ENCODE measurements around the gene ISYNA1.
A peak's percentile ranks its signal among the peaks of the same experiment; 100 is the strongest.
"Not testable (repeated sequence)": the region's sequence is repeated elsewhere in the genome, so short reads cannot be mapped to it uniquely, and the experiment has no call there.

Gene ISYNA1

DNA sequence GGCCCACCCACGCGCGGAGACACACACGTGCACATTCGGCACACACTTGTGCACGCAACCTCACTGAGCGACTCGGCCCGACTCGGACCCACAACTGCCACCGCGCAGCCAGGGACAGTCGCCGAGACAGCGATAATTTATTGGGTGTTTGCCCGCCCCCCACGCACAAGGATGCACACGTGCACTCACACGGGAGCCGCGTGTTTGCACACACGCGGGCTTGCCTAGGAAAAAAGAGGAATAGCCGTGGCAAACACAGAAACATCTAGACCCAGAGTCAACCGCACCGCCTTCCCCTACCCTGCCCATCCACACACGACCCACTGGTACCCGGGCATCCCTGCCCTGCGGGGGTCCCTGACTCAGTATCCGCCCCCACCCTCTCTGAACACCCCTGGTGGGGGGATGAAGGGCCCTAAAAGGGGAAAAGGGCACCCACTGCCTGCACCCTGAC is 19.9 kb downstream of the ISYNA1 start:
- DNase-seq = no peak

GRCh38 chr19:18417250-18418028 is 20.5 kb downstream of the ISYNA1 start:
- DNase-seq = peak; percentile 14

GRCh38 chr19:18416778-18417249 is 21.1 kb downstream of the ISYNA1 start:
- peak; percentile 32 for DNase-seq

GRCh38 chr19:18415178-18415867 is 22.6 kb downstream of the ISYNA1 start:
- no peak for DNase-seq

DNA sequence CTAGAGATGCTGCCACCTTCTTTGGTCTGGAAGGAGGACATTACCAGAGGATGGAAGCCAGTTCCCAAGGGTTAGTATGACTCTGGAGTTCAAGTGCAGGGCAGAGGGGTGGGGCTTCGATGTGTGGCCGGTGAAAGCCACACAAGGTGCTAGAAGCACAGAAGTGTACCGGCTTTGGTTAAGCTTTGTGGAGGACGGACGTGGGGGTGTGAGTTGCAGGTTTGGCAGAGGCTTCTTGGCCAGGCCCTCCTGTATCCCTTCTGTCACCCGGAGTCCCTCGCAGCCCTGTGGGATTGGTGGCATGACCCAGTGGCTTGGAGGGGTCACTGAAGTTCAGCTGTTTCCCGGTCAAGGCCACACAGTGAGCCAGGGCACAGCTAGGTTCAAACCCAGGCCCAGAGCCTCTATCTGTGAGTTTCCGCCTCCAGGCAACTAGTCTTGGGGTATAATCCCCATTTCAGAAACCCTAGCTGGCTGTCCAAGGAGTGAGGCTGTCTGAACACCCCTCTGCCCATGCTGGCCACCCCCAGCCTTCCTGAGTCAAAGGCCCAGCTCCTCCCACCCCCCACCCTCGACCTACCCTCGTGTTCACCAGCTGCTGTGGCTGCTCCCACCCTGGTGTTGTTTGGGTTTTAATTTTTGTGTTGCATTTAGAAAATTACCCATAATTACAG is 23.3 kb downstream of the ISYNA1 start:
- no peak for DNase-seq

GRCh38 chr19:18412610-18413239 is 25.2 kb downstream of the ISYNA1 start:
- DNase-seq = no peak

GRCh38 chr19:18408053-18408476 is 29.9 kb downstream of the ISYNA1 start:
- no peak for DNase-seq

- DNase-seq = no peak
These were observed 31.2 kb downstream of the ISYNA1 start for GRCh38 chr19:18406749-18407148.

DNA sequence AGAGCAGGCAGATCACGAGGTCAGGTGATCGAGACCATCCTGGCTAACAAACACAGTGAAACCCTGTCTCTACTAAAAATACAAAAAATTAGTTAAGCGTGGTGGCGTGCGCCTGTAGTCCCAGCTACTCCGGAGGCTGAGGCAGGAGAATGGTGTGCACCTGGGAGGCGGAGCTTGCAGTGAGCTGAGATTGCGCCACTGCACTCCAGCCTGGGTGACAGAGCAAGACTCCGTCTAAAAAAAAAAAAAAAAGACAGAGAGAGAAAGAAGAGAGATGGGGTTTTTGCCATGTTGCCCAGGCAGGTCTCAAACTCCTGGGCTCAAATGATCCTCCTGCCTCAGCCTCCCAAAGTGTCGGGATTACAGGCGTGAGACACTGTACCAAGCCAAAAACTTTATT is 32.2 kb downstream of the ISYNA1 start:
- not testable (repeated sequence) for DNase-seq

DNA sequence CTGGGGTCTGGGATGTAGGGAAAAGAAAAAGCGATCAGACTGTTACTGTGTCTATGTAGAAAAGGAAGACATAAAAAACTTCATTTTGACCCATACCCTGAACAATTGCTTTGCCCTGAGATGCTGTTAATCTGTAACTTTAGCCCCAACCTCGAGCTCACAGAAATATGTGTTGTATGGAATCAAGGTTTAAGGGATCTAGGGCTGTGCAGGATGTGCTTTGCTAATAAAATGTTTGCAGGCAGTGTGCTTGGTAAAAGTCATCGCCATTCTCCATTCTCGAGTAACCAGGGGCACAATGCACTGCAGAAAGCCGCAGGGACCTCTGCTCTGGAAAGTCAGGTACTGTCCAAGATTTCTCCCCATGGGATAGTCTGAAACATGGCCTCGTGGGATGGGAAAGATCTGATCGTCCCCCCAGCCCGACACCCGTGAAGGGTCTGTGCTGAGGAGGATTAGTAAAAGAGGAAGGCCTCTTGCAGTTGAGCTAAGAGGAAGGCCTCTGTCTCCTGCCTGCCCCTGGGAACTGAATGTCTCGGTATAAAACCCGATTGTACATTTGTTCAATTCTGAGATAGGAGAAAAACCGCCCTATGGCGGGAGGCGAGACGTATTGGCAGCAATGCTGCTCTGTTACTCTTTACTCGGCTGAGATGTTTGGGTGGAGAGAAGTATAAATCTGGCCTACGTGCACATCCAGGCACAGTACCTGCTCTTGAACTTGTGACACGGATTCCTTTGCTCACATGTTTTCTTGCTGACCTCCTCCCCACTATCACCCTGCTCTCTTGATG is 35.3 kb downstream of the ISYNA1 start:
- DNase-seq = not testable (repeated sequence)

GRCh38 chr19:18401580-18402112 is 36.3 kb downstream of the ISYNA1 start:
- no peak for DNase-seq

- no peak for DNase-seq
These were observed 38.9 kb downstream of the ISYNA1 start for GRCh38 chr19:18399008-18399407.

- no peak for DNase-seq
These were observed 40.4 kb downstream of the ISYNA1 start, which contains the start of gene LRRC25 for GRCh38 chr19:18397242-18398202. LRRC25 (minus strand) TSS chr19:18397622; CDS start chr19:18396963, 659 bp downstream.

DNA sequence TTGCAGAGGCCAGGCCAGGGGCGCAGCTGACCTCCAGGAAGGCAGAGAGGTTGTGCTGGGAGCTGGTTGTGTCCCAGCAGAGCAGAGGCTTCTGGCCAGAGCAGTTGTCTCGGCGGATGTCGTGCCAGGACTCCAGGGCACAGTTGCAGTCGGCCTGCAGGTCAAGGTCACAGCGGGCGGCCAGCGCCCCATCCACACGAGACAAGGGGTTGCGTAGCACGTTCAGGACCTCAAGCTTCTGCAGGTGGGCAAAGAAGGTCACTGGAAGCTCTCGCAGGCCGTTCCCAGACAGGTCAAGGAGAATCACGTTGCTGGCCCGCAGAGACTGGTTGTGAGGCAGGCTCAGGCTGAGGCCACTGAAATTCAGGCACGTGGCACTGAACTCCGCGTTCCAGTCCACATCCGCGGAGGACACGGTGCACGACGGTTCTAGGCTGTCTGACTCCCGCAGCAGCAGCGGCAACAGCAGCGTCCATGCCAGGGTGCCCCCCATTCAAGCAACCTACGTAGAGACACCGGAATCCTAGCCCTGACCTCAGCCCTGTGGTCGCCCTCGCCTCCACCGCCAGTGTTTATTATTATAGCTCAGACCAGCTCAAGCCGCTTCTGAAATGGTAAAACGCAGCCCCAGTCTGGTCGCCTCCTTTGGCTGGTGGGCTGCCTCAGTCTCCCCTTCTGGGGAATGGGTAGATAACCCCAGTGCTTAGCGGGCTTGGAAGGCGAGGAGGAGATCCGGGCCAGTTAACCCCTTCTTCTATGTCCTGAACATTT is 41.3 kb downstream of the ISYNA1 start:
- no peak for DNase-seq

DNA sequence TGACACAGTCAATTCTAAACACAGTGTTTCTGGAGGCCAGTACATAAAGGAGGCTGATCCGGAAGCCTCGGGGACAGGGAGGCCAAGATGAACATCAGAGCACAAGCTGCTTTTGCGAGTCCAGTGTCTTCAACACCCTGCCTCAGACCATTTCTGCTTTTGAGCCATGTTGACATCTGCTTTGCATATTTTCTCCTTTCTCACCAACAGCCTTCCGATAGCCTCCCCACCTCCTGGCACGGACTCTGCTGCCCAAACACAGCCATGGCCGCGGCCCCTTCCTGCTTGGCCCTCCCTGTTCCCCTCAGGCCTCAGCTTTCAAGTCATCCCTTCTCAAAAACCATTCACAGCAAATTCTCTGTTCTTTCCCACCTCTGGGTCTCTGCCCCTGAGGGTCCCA is 44.1 kb downstream of the ISYNA1 start:
- no peak for DNase-seq

DNA sequence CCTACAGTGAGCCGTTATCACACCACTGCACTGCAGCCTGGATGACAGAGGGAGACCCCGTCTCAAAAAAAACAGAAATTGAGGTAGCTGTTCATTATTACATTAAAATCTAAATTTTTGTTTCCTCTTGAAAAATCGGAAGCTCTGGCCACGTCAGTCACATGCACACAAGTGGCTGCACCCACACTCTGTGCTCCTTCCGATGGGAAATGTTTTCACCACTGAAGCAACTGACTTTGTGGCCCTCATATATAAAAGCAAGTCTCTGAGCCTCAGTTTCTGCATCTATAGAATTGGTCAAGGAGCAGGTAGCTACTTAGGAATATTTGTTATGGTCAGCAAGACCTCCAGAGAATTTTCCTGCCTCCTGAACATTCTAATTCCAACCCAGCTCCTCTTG is 45.0 kb downstream of the ISYNA1 start:
- no peak for DNase-seq

DNA sequence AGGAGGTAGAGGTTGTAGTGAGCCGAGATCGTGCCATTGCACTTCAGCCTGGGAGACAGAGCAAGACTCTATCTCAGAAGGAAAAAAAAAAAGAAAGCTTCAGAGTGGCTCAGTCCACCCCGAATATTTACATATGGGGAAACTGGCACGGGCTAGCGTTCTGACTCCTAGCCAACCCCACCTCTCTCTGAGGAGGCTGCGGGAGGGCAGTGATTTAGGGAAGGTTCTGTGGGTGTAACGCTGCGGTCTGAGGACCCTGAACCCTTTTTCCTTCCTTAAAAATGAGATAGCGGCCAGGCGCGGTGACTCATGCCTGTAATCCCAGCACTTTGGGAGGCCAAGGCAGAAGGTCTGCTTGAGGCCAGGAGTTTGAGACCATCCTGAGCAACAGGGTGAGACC is 45.5 kb downstream of the ISYNA1 start:
- no peak for DNase-seq

- DNase-seq = no peak
These were observed 46.3 kb downstream of the ISYNA1 start for GRCh38 chr19:18391509-18392075.

Data from NCI-H446 treated with DMSO at 0.1 percent for 48 hours (cell line).